ENCODE measurements around the gene TCEAL7.
A peak's percentile ranks its signal among the peaks of the same experiment; 100 is the strongest.

TCEAL7 gene

GRCh38 chrX:103369479-103369878 lies 39.4 kb downstream of the TCEAL7 start:
- DNase-seq = no peak

GRCh38 chrX:103372886-103373285 lies 42.8 kb downstream of the TCEAL7 start:
- no peak for DNase-seq

- no peak for DNase-seq
Measured at GRCh38 chrX:103373581-103373980, 43.5 kb downstream of the TCEAL7 start.

GRCh38 chrX:103376118-103376978 lies 46.3 kb downstream of the TCEAL7 start, which contains the start of gene BEX3:
TSS of gene BEX3 (plus strand) at chrX:103376538. CDS start at chrX:103377522, 984 bp downstream.
- peak; percentile 82 for DNase-seq

- peak; percentile 69 for DNase-seq
Measured at GRCh38 chrX:103376979-103377324, 46.9 kb downstream of the TCEAL7 start.

- DNase-seq = no peak
Measured at GRCh38 chrX:103378990-103379389, 49.0 kb downstream of the TCEAL7 start.
